ENCODE data around the gene ADGRV1.
"Not testable (repeated sequence)": the region's sequence is repeated elsewhere in the genome, so short reads cannot be mapped to it uniquely, and the experiment has no call there.

ADGRV1 gene

GRCh38 chr5:90575712-90576111 is 17.1 kb downstream of the ADGRV1 start:
- Histone ChIP-seq H3K4me1 (ENCODE audit: control insufficient read depth, insufficient read depth, low read length) (peaks cover 12% of the 10 kb centered on the region), H3K4me3 (ENCODE audit: low read depth, low read length) (no peak overlapping the region), H3K27me3 (ENCODE audit: control insufficient read depth, insufficient read depth, low read length) (no peaks in the 10 kb centered on the region), H3K36me3 (ENCODE audit: control insufficient read depth, insufficient read depth, low read length) (no peaks in the 10 kb centered on the region), H3K9ac (ENCODE audit: low read depth, low read length) (no peak overlapping the region), H3K9me3 (ENCODE audit: control insufficient read depth, insufficient read depth, low read length) (no peaks in the 10 kb centered on the region)

DNA sequence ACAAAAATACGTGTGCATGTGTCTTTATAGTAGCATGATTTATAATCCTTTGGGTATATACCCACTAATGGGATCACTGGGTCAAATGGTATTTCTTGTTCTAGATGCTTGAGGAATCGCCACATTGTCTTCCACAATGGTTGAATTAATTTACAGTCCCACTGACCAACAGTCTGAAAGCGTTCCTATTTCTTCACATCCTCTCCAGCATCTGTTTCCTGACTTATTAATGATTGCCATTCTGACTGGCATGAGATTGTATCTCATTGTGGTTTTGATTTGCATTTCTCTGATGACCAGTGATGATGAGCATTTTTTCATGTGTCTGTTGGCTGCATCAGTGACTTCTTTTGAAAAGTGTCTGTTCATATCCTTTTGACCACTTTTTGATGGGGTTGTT is 18.0 kb downstream of the ADGRV1 start:
- peaks cover 10% of the 10 kb centered on the region for H3K4me1 ChIP-seq (ENCODE audit: control insufficient read depth, insufficient read depth, low read length)
- H3K4me3 ChIP-seq (ENCODE audit: low read depth, low read length); H3K9ac ChIP-seq (ENCODE audit: low read depth, low read length); H3K9me3 ChIP-seq (ENCODE audit: control insufficient read depth, insufficient read depth, low read length); H3K27me3 ChIP-seq (ENCODE audit: control insufficient read depth, insufficient read depth, low read length); H3K36me3 ChIP-seq (ENCODE audit: control insufficient read depth, insufficient read depth, low read length): not testable (repeated sequence)

- H3K4me1 ChIP-seq (ENCODE audit: control insufficient read depth, insufficient read depth, low read length); H3K9ac ChIP-seq (ENCODE audit: low read depth, low read length); H3K9me3 ChIP-seq (ENCODE audit: control insufficient read depth, insufficient read depth, low read length); H3K36me3 ChIP-seq (ENCODE audit: control insufficient read depth, insufficient read depth, low read length); H3K4me3 ChIP-seq (ENCODE audit: low read depth, low read length); H3K27me3 ChIP-seq (ENCODE audit: control insufficient read depth, insufficient read depth, low read length): not testable (repeated sequence)
Observed at GRCh38 chr5:90579905-90580304, 21.3 kb downstream of the ADGRV1 start.

GRCh38 chr5:90581956-90582355 is 23.4 kb downstream of the ADGRV1 start:
- Histone ChIP-seq H3K4me1 (ENCODE audit: control insufficient read depth, insufficient read depth, low read length) (no peaks in the 10 kb centered on the region), H3K27me3 (ENCODE audit: control insufficient read depth, insufficient read depth, low read length) (no peaks in the 10 kb centered on the region), H3K4me3 (ENCODE audit: low read depth, low read length) (no peak overlapping the region), H3K9ac (ENCODE audit: low read depth, low read length) (no peak overlapping the region), H3K9me3 (ENCODE audit: control insufficient read depth, insufficient read depth, low read length) (no peaks in the 10 kb centered on the region), H3K36me3 (ENCODE audit: control insufficient read depth, insufficient read depth, low read length) (no peaks in the 10 kb centered on the region)

- Histone ChIP-seq H3K9me3 (ENCODE audit: control insufficient read depth, insufficient read depth, low read length) (no peaks in the 10 kb centered on the region), H3K27me3 (ENCODE audit: control insufficient read depth, insufficient read depth, low read length) (no peaks in the 10 kb centered on the region)
Observed at GRCh38 chr5:90585337-90585986, 26.9 kb downstream of the ADGRV1 start.

DNA sequence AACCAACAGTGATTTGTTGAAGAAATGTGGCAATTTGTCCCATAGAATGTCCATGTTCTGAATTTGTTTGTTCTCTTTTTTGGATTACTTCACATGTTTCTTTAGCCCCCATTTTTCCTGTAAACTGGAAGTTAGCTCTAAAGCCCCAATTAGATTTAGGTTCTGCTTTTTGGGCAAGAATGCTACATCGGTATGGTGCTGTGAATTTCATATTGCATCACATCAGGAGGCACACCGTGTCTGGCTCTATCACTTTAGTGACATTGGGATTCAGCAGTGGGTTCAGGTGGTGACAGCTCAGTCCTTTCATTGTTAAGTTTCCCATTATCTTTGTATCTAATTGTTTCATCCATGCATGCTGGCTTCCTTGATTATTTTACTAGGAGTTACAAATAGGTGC is 27.9 kb downstream of the ADGRV1 start:
- no peaks in the 10 kb centered on the region for H3K9me3 ChIP-seq (ENCODE audit: control insufficient read depth, insufficient read depth, low read length)
- H3K27me3 ChIP-seq (ENCODE audit: control insufficient read depth, insufficient read depth, low read length) = no peaks in the 10 kb centered on the region

More at GRCh38 chr5:90585337-90585986, 26.9 kb downstream of the ADGRV1 start:
- H3K36me3 ChIP-seq (ENCODE audit: control insufficient read depth, insufficient read depth, low read length) = no peaks in the 10 kb centered on the region
- H3K9ac ChIP-seq (ENCODE audit: low read depth, low read length) = no peak overlapping the region
- peaks cover 3% of the 10 kb centered on the region for H3K4me1 ChIP-seq (ENCODE audit: control insufficient read depth, insufficient read depth, low read length)
- no peak overlapping the region for H3K4me3 ChIP-seq (ENCODE audit: low read depth, low read length)

GRCh38 chr5:90590170-90590569 is 31.6 kb downstream of the ADGRV1 start:
- H3K4me3 ChIP-seq (ENCODE audit: low read depth, low read length) = no peak overlapping the region
- no peaks in the 10 kb centered on the region for H3K36me3 ChIP-seq (ENCODE audit: control insufficient read depth, insufficient read depth, low read length)
- no peaks in the 10 kb centered on the region for H3K27me3 ChIP-seq (ENCODE audit: control insufficient read depth, insufficient read depth, low read length)
- peaks cover 3% of the 10 kb centered on the region for H3K9me3 ChIP-seq (ENCODE audit: control insufficient read depth, insufficient read depth, low read length)
- no peak overlapping the region for H3K9ac ChIP-seq (ENCODE audit: low read depth, low read length)
- peaks cover 3% of the 10 kb centered on the region for H3K4me1 ChIP-seq (ENCODE audit: control insufficient read depth, insufficient read depth, low read length)

More for the DNA sequence above, 27.9 kb downstream of the ADGRV1 start:
- H3K4me1 ChIP-seq (ENCODE audit: control insufficient read depth, insufficient read depth, low read length) = peaks cover 3% of the 10 kb centered on the region
- H3K9ac ChIP-seq (ENCODE audit: low read depth, low read length) = no peak overlapping the region
- H3K4me3 ChIP-seq (ENCODE audit: low read depth, low read length) = no peak overlapping the region
- no peaks in the 10 kb centered on the region for H3K36me3 ChIP-seq (ENCODE audit: control insufficient read depth, insufficient read depth, low read length)

GRCh38 chr5:90593083-90593482 is 34.5 kb downstream of the ADGRV1 start:
- not testable (repeated sequence) for H3K4me1 ChIP-seq (ENCODE audit: control insufficient read depth, insufficient read depth, low read length); H3K27me3 ChIP-seq (ENCODE audit: control insufficient read depth, insufficient read depth, low read length); H3K4me3 ChIP-seq (ENCODE audit: low read depth, low read length); H3K36me3 ChIP-seq (ENCODE audit: control insufficient read depth, insufficient read depth, low read length); H3K9ac ChIP-seq (ENCODE audit: low read depth, low read length); H3K9me3 ChIP-seq (ENCODE audit: control insufficient read depth, insufficient read depth, low read length)

DNA sequence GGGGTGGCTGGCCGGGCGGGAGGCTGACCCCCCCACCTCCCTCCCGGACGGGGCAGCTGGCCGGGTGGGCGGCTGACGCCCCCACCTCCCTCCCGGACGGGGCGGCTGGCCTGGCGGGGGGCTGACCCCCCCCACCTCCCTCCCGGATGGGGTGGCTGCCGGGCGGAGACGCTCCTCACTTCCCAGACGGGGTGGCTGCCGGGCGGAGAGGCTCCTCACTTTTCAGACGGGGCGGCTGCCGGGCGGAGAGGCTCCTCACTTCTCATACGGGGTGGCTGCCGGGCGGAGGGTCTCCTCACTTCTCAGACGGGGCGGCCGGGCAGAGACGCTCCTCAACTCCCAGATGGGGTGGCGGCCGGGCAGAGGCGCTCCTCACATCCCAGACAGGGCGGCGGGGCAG is 37.2 kb downstream of the ADGRV1 start:
- not testable (repeated sequence) for H3K36me3 ChIP-seq (ENCODE audit: control insufficient read depth, insufficient read depth, low read length); H3K4me1 ChIP-seq (ENCODE audit: control insufficient read depth, insufficient read depth, low read length); H3K27me3 ChIP-seq (ENCODE audit: control insufficient read depth, insufficient read depth, low read length); H3K9me3 ChIP-seq (ENCODE audit: control insufficient read depth, insufficient read depth, low read length); H3K4me3 ChIP-seq (ENCODE audit: low read depth, low read length); H3K9ac ChIP-seq (ENCODE audit: low read depth, low read length)

GRCh38 chr5:90598293-90598692 is 39.7 kb downstream of the ADGRV1 start:
- Histone ChIP-seq H3K36me3 (ENCODE audit: control insufficient read depth, insufficient read depth, low read length) (peaks cover 2% of the 10 kb centered on the region), H3K9me3 (ENCODE audit: control insufficient read depth, insufficient read depth, low read length) (no peaks in the 10 kb centered on the region), H3K9ac (ENCODE audit: low read depth, low read length) (no peak overlapping the region), H3K4me3 (ENCODE audit: low read depth, low read length) (no peak overlapping the region), H3K4me1 (ENCODE audit: control insufficient read depth, insufficient read depth, low read length) (no peaks in the 10 kb centered on the region), H3K27me3 (ENCODE audit: control insufficient read depth, insufficient read depth, low read length) (no peaks in the 10 kb centered on the region)

DNA sequence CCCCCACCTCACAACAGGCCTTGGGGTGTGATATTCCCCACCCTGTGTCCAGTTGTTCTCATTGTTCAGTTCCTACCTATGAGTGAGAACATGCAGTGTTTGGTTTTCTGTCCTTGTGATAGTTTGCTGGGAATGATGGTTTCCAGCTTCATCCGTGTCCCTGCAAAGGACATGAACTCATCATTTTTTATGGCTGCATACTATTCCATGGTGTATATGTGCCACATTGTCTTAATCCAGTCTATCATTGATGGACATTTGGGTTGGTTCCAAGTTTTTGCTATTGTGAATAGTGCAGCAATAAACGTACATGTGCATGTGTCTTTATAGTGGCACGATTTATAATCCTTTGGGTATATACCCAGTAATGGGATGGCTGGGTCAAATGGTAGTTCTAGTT is 41.7 kb downstream of the ADGRV1 start:
- not testable (repeated sequence) for H3K9me3 ChIP-seq (ENCODE audit: control insufficient read depth, insufficient read depth, low read length); H3K4me3 ChIP-seq (ENCODE audit: low read depth, low read length); H3K9ac ChIP-seq (ENCODE audit: low read depth, low read length); H3K27me3 ChIP-seq (ENCODE audit: control insufficient read depth, insufficient read depth, low read length); H3K4me1 ChIP-seq (ENCODE audit: control insufficient read depth, insufficient read depth, low read length); H3K36me3 ChIP-seq (ENCODE audit: control insufficient read depth, insufficient read depth, low read length)

DNA sequence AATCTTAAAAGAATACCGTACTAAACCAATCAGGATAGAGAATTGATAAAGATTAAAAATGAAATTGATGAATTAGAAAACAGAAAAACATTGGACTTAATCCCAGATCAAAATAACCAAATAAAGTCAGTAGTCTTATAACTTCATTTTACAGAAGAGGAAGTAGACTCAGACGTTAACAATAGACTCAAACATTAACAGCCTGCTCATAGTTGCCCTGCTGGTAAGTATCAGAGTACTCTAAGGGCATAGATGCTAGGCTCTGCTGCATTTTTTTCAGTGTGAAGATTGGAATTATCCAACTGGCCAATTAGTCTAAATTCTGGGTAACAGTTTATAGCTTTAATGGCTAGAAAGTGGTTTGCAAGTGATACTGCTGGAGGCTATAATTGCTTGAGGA is 42.9 kb downstream of the ADGRV1 start:
- H3K27me3 ChIP-seq (ENCODE audit: control insufficient read depth, insufficient read depth, low read length) = no peaks in the 10 kb centered on the region
- no peak overlapping the region for H3K4me3 ChIP-seq (ENCODE audit: low read depth, low read length)
- no peak overlapping the region for H3K9ac ChIP-seq (ENCODE audit: low read depth, low read length)
- peaks cover 2% of the 10 kb centered on the region for H3K36me3 ChIP-seq (ENCODE audit: control insufficient read depth, insufficient read depth, low read length)
- H3K4me1 ChIP-seq (ENCODE audit: control insufficient read depth, insufficient read depth, low read length) = no peaks in the 10 kb centered on the region
- H3K9me3 ChIP-seq (ENCODE audit: control insufficient read depth, insufficient read depth, low read length) = no peaks in the 10 kb centered on the region

Data from iPS-15b (cell line).